Tibial artery (tissue), 4 donors: Measurements from ENCODE around the gene CENPV.
A peak's percentile ranks its signal among the peaks of the same experiment; 100 is the strongest.

Source experiments
- DNase-seq, 2 donors: peaks; one replicate each; pipeline ENCODE4 v3.0.0-alpha.2; 2019
- H3K27ac ChIP-seq, 2 donors: fragments of 200-600 bp; sonication (generic) in 1 of 2; 1 replicate in 1 of 2; 2 replicates in 1 of 2; pipeline ENCODE4 v1.5.1; 2018 to 2019; ENCODE audit warnings: mild to moderate bottlenecking in 1 of 2
- H3K27me3 ChIP-seq, 2 donors: fragments of 200-600 bp; sonication (generic) in 1 of 2; one replicate each; pipeline versions ENCODE4 v1.5.1 to v1.6.0; 2016 to 2019
- H3K36me3 ChIP-seq, 3 donors: fragments of 200-600 bp; sonication (generic) in 2 of 3; one replicate each; pipeline ENCODE4 v1.5.1; 2016 to 2019; ENCODE audit warnings: mild to moderate bottlenecking in 2 of 3
- H3K4me1 ChIP-seq, 4 donors: fragments of 200-600 bp; sonication (generic) in 2 of 4; 1 replicate in 3 of 4; 2 replicates in 1 of 4; pipeline ENCODE4 v1.5.1; 2016 to 2019
- H3K4me3 ChIP-seq, 2 donors: fragments of 200-600 bp; sonication (generic) in 1 of 2; 1 replicate in 1 of 2; 2 replicates in 1 of 2; pipeline ENCODE4 v1.5.1; 2018 to 2019; ENCODE audit warnings: mild to moderate bottlenecking in 2 of 2
- H3K9me3 ChIP-seq, 3 donors: fragments of 200-600 bp; sonication (generic) in 1 of 3; one replicate each; pipeline ENCODE4 v1.5.1; 2016 to 2019
- intact Hi-C: fragments of 100-400 bp; cut with DNase I; formaldehyde crosslinking; loops from one replicate; pipeline ENCODE4 v1.15.0; 2023; ENCODE audit warnings: low total_unique reads
- TF ChIP-seq, protein P1 (sequence below), 2 experiments: fragments of 200-600 bp in 1 of 2; fragments of 450-650 bp in 1 of 2; IDR thresholded peaks; one replicate each; pipeline ENCODE4 v1.5.1; 2017 to 2019; ENCODE audit warnings: antibody characterized with exemption in 2 of 2, mild to moderate bottlenecking in 1 of 2, moderate library complexity in 1 of 2

CENPV gene

DNA sequence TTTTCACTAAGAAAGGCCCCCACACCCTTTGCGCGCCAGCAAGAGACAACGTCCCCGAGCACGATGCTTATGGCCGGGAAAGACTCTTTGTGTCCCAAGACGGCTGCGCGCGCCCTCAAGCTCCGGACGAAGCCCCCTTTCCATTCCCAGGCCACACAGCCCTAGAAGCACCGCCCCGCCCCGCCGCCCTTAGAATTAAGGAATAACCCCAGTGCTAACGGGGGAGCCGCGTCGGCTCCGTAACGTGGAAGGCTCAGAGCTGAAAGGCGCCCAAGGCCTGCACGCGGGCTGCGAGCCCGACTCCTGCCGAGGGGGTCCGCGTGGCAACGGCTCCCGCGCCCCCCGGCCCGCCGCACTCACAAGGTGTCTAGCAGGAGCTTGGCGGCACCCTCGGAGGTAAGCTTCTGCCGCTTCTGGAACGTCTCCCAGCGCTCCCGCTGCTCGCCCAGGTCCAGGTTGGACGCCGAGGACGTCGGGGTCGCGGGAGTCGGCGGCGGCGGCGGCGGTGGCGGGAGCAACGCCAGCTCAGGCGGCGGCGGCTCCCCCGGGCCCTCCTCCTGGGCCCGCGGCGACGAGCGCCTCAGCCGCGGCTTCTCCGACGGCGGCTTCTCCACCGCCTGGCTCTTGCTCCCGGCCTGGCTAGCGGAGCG, 477 bp downstream of the CENPV start:
- H3K4me3 ChIP-seq: peak overlapping the region; percentile 68 to 69
- peaks cover 0 to 19% (median 9%) of the 10 kb centered on the region in 3 donors for H3K36me3 ChIP-seq
- no peaks in the 10 kb centered on the region for H3K27me3 ChIP-seq
- H3K4me1 ChIP-seq: peaks cover 0 to 10% (median 8%) of the 10 kb centered on the region in 4 donors
- TF ChIP-seq, protein P1, sequence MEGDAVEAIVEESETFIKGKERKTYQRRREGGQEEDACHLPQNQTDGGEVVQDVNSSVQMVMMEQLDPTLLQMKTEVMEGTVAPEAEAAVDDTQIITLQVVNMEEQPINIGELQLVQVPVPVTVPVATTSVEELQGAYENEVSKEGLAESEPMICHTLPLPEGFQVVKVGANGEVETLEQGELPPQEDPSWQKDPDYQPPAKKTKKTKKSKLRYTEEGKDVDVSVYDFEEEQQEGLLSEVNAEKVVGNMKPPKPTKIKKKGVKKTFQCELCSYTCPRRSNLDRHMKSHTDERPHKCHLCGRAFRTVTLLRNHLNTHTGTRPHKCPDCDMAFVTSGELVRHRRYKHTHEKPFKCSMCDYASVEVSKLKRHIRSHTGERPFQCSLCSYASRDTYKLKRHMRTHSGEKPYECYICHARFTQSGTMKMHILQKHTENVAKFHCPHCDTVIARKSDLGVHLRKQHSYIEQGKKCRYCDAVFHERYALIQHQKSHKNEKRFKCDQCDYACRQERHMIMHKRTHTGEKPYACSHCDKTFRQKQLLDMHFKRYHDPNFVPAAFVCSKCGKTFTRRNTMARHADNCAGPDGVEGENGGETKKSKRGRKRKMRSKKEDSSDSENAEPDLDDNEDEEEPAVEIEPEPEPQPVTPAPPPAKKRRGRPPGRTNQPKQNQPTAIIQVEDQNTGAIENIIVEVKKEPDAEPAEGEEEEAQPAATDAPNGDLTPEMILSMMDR (IDR thresholded peaks at IDR 0.05): no peak
- peak overlapping the region; percentile 44 to 52 for H3K27ac ChIP-seq
- H3K9me3 ChIP-seq: no peaks in the 10 kb centered on the region
- peak in 1 of 2 donors; percentile 63 for DNase-seq
- intact Hi-C loops: loop anchor here (5.0 kb wide), 1 partner anchor 65 kb away; no protein-coding TSS in a partner anchor

DNA sequence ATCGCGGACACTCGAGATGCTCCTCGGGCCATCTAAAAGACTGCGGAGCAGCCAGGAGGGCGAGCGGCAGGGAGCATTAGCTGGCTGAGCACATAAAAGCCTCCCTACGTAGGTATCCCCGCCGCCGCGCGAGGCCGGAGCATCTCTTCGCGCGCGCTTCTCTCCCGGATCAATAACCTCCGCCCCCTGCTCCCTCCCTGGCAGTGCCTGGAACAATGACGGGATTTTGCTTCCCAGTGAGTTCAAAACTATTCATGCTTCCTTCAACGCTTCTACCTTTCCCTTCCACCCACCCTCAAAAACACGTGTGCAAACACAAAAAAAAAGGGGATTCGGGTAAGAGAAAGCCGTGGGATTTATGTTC, 984 bp downstream of the CENPV start:
- H3K27me3 ChIP-seq: no peaks in the 10 kb centered on the region
- TF ChIP-seq, protein P1 (IDR thresholded peaks at IDR 0.05): no peak
- peaks cover 0 to 23% (median 13%) of the 10 kb centered on the region in 3 donors for H3K36me3 ChIP-seq
- peaks cover 0 to 10% (median 8%) of the 10 kb centered on the region in 4 donors for H3K4me1 ChIP-seq
- H3K9me3 ChIP-seq: no peaks in the 10 kb centered on the region
- DNase-seq: peak in 1 of 2 donors; percentile 40
- intact Hi-C loops: loop anchor here (5.0 kb wide), 1 partner anchor 65 kb away; no protein-coding TSS in a partner anchor
- H3K27ac ChIP-seq: peak overlapping the region; percentile 44 to 52
- peak overlapping the region; percentile 68 to 69 for H3K4me3 ChIP-seq

DNA sequence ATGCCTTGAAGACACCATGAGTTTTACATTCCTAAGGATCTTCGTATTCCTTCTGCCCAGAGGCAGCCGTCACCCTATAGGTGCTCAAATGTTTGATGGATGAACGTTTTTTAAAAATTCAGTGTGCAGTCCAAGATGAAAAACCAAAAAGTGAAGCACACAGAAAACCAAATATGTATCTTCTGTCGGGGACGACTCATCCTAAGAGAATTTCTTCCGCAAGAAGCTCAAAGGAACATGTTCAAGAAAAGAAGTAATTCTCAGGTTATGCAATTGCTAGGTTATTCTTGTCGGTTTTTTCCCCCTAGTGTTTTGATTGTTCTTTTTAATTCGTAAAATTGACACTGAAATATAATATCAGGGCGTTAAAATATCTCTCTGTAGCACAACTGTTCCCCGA, 1.4 kb downstream of the CENPV start:
- DNase-seq: no peak
- Histone ChIP-seq H3K27me3 (no peaks in the 10 kb centered on the region), H3K9me3 (no peaks in the 10 kb centered on the region), H3K4me3 (peak overlapping the region; percentile 68 to 69), H3K36me3 (peaks cover 0 to 27% (median 14%) of the 10 kb centered on the region in 3 donors), H3K27ac (peak overlapping the region in 1 of 2 donors; percentile 52), H3K4me1 (peaks cover 0 to 10% (median 8%) of the 10 kb centered on the region in 4 donors)
- intact Hi-C loops: loop anchor here (5.0 kb wide), 1 partner anchor 65 kb away; no protein-coding TSS in a partner anchor
- TF ChIP-seq, protein P1 (IDR thresholded peaks at IDR 0.05): no peak

DNA sequence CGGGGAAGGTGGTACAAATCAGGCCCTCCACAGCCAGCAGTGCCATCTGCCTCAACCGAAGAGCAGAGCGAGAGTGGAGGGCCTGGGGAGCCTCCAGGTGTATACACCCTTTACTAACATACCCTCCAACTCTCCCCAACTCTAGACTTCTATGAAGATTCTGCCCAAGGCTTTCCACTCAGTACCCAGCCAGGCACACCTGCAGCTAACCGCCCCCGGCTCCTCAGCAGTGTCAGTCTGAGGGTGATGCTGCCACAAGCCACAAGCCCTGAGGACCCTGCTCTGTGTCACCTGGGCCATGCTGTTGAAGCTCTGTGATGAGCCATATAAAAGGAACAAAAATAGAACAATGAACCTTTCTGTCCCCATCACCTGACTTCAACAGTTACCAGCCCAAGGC, 3.8 kb downstream of the CENPV start:
- Histone ChIP-seq H3K27ac (no peak overlapping the region), H3K36me3 (peaks cover 0 to 38% (median 14%) of the 10 kb centered on the region in 3 donors), H3K4me3 (no peak overlapping the region), H3K9me3 (no peaks in the 10 kb centered on the region), H3K27me3 (no peaks in the 10 kb centered on the region), H3K4me1 (peaks cover 0 to 10% (median 8%) of the 10 kb centered on the region in 4 donors)
- intact Hi-C loops: no loop called here
- TF ChIP-seq, protein P1 (IDR thresholded peaks at IDR 0.05): no peak
- DNase-seq: peak in 1 of 2 donors; percentile 43

DNA sequence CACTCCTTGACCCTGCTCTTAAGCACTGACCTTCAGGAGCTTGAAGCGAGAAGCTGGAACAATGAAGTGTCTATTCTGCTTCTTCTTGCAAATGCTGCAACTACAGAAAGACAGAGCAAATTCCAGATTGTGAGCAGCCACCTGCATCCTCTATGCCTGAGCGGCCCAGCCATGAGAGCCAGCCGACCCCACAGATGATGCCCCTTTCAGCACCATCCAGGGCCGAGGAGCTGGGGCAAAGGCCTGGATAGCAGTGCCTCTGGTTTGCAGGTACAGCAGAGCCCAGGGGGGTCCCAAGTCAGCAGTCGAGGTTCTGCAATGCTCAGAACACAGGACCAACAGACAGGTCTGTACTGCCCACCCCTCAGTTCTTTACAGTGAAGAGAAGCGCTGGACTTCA, 4.7 kb downstream of the CENPV start:
- no peak overlapping the region for H3K27ac ChIP-seq
- H3K36me3 ChIP-seq: peaks cover 0 to 46% (median 23%) of the 10 kb centered on the region in 3 donors
- DNase-seq: peak in 1 of 2 donors; percentile 33
- H3K27me3 ChIP-seq: no peaks in the 10 kb centered on the region
- intact Hi-C loops: no loop called here
- no peaks in the 10 kb centered on the region for H3K9me3 ChIP-seq
- TF ChIP-seq, protein P1 (IDR thresholded peaks at IDR 0.05): no peak
- H3K4me1 ChIP-seq: peaks cover 0 to 8% (median 8%) of the 10 kb centered on the region in 4 donors
- no peak overlapping the region for H3K4me3 ChIP-seq
